ENCODE measurements around the gene ITPR2. TPM values are rescaled to one million over a fixed set of nuclear protein-coding genes. Genes with fewer than 3 reads are reported as not detected.

ITPR2 gene
- total RNA-seq, 1 donor = 19.2 TPM

DNA sequence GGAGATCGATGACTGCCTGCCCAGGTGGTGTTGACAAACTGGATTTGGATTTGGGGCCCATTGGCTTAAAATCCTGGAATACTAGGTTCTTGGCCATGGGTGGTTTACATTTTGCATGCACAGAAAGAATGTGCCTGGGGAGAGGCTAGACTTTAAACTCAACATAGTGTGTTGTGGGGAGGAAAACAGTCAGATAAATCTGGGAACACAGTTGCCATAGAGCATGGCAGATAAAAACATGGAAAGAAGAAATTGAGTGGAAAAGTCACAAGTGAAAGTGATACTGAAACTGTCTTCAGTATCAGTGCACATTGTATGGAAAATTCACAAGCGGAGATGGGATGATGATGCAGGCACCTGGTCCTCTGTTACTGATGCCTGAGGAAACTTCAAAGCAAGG lies 542.4 kb downstream of the ITPR2 start:
- Histone ChIP-seq H3K79me2 (ENCODE audit: insufficient read depth, low read length) (no peaks in the 10 kb centered on the region), H3K36me3 (ENCODE audit: insufficient read depth, low read length) (no peaks in the 10 kb centered on the region), H3K4me3 (ENCODE audit: insufficient read depth, low read length) (no peak overlapping the region), H3K4me1 (ENCODE audit: insufficient read depth, low read length) (peaks cover 22% of the 10 kb centered on the region), H3K27me3 (ENCODE audit: insufficient read depth, low read length) (no peaks in the 10 kb centered on the region), H2AFZ (ENCODE audit: low read length) (no peak overlapping the region), H3K9me3 (ENCODE audit: low read depth, low read length) (no peaks in the 10 kb centered on the region), H3K4me2 (ENCODE audit: insufficient read depth, low read length) (no peak overlapping the region), H3K27ac (ENCODE audit: low read depth, low read length) (no peak overlapping the region), H4K20me1 (ENCODE audit: insufficient read depth, low read length) (no peaks in the 10 kb centered on the region)
- TF ChIP-seq CTCF (IDR thresholded peaks at IDR 0.05; ENCODE audit: extremely low read depth, low read depth, low read length) = no peak
- DNase-seq (ENCODE audit: insufficient read length, low spot score, missing footprints) = no peak

DNA sequence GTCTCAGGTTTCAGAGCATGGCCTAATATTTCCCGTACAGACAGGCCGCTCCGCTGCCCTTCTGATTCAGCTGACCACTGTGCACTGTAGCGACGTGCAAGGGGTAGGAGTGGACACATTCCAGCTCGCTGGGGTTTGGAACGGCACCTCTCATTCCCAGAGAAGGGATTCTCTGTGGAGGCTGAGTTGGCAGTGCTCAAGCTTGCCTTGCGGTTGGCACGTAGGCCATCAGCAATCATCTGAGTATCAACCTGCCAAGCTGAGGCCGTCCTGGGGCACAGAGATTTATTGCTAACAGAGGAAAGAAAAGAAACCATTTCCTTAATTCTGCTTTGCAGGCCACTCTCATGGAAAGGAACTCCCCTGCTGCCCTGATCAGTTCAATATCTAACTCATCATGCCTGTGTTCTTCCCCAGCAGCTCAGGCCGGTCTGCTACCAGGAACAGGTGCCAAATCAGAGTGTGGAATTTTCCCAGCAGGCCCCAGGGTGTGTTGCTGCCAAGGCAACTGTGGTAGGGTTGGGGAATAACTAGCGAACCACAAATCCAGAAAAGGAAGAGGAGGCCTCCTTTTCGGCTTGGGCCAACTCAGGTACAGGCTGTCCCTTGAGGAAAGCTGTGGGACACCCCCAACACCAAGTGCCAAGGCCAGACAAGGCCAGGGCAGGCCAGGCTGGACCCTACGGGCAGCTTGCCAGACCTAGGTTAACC lies 545.2 kb downstream of the ITPR2 start:
- Histone ChIP-seq H3K36me3 (ENCODE audit: insufficient read depth, low read length) (no peaks in the 10 kb centered on the region), H3K79me2 (ENCODE audit: insufficient read depth, low read length) (no peaks in the 10 kb centered on the region), H3K4me2 (ENCODE audit: insufficient read depth, low read length) (peak overlapping the region; percentile 61), H3K4me1 (ENCODE audit: insufficient read depth, low read length) (peaks cover 22% of the 10 kb centered on the region), H3K9me3 (ENCODE audit: low read depth, low read length) (no peaks in the 10 kb centered on the region), H3K4me3 (ENCODE audit: insufficient read depth, low read length) (peak overlapping the region; percentile 14), H3K27ac (ENCODE audit: low read depth, low read length) (peak overlapping the region; percentile 61), H4K20me1 (ENCODE audit: insufficient read depth, low read length) (no peaks in the 10 kb centered on the region), H2AFZ (ENCODE audit: low read length) (peak overlapping the region; percentile 32), H3K27me3 (ENCODE audit: insufficient read depth, low read length) (no peaks in the 10 kb centered on the region)
- no peak for DNase-seq (ENCODE audit: insufficient read length, low spot score, missing footprints)
- no peak for TF ChIP-seq CTCF (IDR thresholded peaks at IDR 0.05; ENCODE audit: extremely low read depth, low read depth, low read length)

Small RNA genes within 50 kb of the gene (small RNA-seq; reads per million reads assigned to genes)
- not detected for gene RNA5SP354

Other genes starting within 250 kb of the ITPR2 start
- 25.9 and 26.1 TPM in 2 replicates for gene INTS13, start 104.8 kb upstream of the ITPR2 start, total RNA-seq
- 47.8 and 48.0 TPM in 2 replicates for gene FGFR1OP2, start 105.3 kb upstream of the ITPR2 start, total RNA-seq
- gene TM7SF3, start 181.2 kb upstream of the ITPR2 start, total RNA-seq = 68.0 and 87.2 TPM in 2 replicates
- gene MED21, start 189.4 kb upstream of the ITPR2 start, total RNA-seq = 63.0 and 77.2 TPM in 2 replicates
- gene C12orf71, start 249.4 kb upstream of the ITPR2 start, total RNA-seq = not detected in 2 replicates